Activated T-cell treated with anti-CD3 and anti-CD28 coated beads, Interleukin-2, amount 50 U/mL, for 4 hours (primary cell): Measurements from ENCODE around the gene DPYSL3. TPM values are rescaled to one million over a fixed set of nuclear protein-coding genes. Genes with fewer than 3 reads are reported as not detected.

Source experiments
- ATAC-seq, 2 donors: fragments of 200-7000 bp; cut with Tn5 transposase; one replicate each; pipeline ENCODE4 v1.10.0; 2021
- DNase-seq: peaks from one replicate; pipeline ENCODE4 v3.0.0-alpha.2; 2020
- H3K27me3 Mint-ChIP-seq: one replicate; pipeline ENCODE4 v1.8.0; 2021; ENCODE audit warnings: low read depth, mixed read lengths
- H3K36me3 Mint-ChIP-seq: one replicate; pipeline ENCODE4 v1.8.0; 2022; ENCODE audit warnings: mixed read lengths; ENCODE audit not compliant: insufficient read depth
- H3K4me1 Mint-ChIP-seq: one replicate; pipeline ENCODE4 v1.8.0; 2021; ENCODE audit warnings: low read depth, mixed read lengths
- H3K4me3 Mint-ChIP-seq: one replicate; pipeline ENCODE4 v1.8.0; 2021; ENCODE audit warnings: mild to moderate bottlenecking, moderate library complexity, mixed read lengths
- H3K9me3 Mint-ChIP-seq: one replicate; pipeline ENCODE4 v1.8.0; 2021; ENCODE audit warnings: mixed read lengths
- total RNA-seq, 3 donors: library from RNA; stranded (reverse); gene quantifications; one replicate each; pipeline ENCODE4 v1.2.1, GENCODE V29; 2021

Gene DPYSL3
- total RNA-seq, 3 donors from 2014 or later: 0.21 to 0.40 (median 0.30) TPM

DNA sequence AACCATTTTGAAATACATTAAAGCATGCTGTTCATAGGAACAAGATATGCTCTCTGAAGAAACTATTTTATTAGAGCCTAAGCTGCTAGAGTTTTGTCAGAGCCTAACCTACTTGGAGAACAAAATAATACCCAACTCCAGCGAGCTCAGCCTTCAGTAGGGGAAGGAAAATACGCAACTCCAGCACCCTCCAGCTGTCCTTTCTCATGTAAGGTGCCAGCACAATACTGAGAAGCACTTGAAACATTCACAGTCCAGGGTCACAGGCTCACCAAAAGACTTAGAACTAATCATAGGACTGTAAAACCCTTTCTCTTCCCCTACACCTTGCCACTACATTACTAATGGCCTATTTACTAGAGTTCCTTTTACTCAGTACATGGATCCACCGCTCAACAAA, 18.9 kb downstream of the DPYSL3 start:
- Mint-ChIP-seq H3K4me3 (no peak overlapping the region), H3K36me3 (no peaks in the 10 kb centered on the region), H3K4me1 (no peaks in the 10 kb centered on the region), H3K27me3 (peaks cover 12% of the 10 kb centered on the region), H3K9me3 (no peaks in the 10 kb centered on the region)
- ATAC-seq (no peak), DNase-seq (no peak)

DNA sequence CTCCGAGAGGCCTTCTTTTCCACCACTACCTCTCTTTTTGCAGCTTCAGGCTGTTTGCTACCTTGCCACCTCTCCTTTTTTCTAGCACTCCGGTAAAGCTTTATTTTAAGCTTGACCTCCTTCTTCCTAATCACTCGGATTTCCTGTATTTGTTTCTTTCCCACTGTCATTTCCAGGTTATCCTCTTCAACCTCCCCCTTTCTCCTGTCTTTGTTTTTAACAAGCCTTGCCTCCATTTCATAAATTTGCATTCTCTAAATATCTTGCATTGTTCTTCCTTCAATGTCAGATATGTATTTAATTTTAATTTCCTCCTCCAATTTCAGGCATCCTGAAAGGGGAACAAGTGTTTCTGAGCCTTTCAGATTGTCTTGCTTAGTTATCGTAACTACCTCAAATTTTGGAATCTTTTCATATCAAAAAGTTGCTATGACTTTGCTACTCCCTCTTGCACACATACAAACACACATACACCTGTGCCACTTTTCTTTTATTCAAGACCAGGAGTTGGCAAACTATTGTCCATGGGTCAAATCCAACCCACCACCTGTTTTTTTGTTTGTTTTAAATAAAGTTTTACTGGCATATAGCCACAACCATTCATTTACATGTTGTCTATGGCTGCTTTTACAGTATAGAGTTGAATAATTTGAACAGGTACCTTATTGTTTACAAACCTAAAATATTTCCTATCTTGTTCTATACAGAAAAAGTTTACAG, 22.7 kb downstream of the DPYSL3 start:
- Mint-ChIP-seq H3K27me3 (peaks cover 13% of the 10 kb centered on the region), H3K4me3 (no peak overlapping the region), H3K4me1 (no peaks in the 10 kb centered on the region), H3K9me3 (no peaks in the 10 kb centered on the region), H3K36me3 (no peaks in the 10 kb centered on the region)
- no peak for DNase-seq
- no peak for ATAC-seq

DNA sequence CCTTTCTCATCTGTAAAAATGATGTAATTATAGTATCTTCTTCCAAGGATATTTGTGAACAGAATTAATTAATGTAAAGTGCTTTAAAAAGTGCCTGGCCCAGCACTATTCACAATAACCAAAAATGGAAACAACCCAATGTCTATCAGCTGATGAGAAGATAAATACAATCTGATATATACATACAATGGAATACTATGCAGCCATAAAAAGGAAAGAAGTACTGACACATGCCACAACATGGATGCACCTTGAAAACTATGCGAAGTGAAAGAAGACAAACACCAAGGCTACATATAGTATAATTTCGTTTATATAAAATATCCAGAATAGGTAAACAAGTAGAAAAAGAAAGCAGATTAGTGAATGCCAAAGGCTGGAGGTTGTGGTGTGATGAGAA, 24.1 kb downstream of the DPYSL3 start:
- Mint-ChIP-seq H3K36me3 (no peaks in the 10 kb centered on the region), H3K9me3 (no peaks in the 10 kb centered on the region), H3K4me1 (no peaks in the 10 kb centered on the region), H3K4me3 (no peak overlapping the region), H3K27me3 (peaks cover 13% of the 10 kb centered on the region)
- no peak for ATAC-seq
- no peak for DNase-seq

DNA sequence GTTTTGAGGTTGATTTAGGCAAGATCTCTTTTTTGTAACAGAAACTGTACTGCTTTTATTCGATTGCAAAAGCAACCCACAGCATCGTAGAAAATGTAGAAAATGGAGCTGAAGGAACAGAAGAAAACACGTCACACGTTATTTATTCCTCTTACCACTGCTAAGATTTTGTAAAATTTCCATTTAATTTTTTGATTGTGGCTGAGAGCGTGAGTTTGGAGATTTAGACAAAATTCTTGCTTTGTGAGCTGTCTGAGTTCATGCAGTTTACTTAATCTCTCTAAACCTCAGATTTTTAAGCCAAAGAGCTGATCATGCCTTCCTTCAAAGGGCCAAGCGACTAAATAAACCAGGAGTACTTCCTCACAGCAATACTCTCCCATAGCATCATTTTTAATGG, 24.8 kb downstream of the DPYSL3 start:
- ATAC-seq (no peak), DNase-seq (no peak)
- H3K4me1 Mint-ChIP-seq: no peaks in the 10 kb centered on the region
- H3K4me3 Mint-ChIP-seq: no peak overlapping the region
- no peaks in the 10 kb centered on the region for H3K9me3 Mint-ChIP-seq
- H3K36me3 Mint-ChIP-seq: no peaks in the 10 kb centered on the region
- H3K27me3 Mint-ChIP-seq: peaks cover 12% of the 10 kb centered on the region

DNA sequence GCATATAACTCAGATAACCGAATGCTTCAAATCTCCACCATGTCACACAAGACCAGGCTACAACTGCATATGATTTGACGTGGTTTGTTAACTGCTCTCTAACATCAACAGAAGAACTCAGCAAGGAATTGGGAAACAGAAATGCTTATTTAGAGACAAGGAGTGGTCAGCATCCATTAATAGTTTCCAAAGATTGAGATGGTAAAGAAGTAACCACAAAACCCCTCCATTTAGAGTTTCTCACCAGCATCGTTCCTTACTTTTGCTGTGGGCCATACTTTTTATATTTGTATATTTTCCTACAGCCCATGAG, 25.2 kb downstream of the DPYSL3 start:
- Mint-ChIP-seq H3K36me3 (no peaks in the 10 kb centered on the region), H3K9me3 (no peaks in the 10 kb centered on the region), H3K4me1 (no peaks in the 10 kb centered on the region), H3K4me3 (no peak overlapping the region), H3K27me3 (peaks cover 9% of the 10 kb centered on the region)
- ATAC-seq: no peak
- DNase-seq: no peak

DNA sequence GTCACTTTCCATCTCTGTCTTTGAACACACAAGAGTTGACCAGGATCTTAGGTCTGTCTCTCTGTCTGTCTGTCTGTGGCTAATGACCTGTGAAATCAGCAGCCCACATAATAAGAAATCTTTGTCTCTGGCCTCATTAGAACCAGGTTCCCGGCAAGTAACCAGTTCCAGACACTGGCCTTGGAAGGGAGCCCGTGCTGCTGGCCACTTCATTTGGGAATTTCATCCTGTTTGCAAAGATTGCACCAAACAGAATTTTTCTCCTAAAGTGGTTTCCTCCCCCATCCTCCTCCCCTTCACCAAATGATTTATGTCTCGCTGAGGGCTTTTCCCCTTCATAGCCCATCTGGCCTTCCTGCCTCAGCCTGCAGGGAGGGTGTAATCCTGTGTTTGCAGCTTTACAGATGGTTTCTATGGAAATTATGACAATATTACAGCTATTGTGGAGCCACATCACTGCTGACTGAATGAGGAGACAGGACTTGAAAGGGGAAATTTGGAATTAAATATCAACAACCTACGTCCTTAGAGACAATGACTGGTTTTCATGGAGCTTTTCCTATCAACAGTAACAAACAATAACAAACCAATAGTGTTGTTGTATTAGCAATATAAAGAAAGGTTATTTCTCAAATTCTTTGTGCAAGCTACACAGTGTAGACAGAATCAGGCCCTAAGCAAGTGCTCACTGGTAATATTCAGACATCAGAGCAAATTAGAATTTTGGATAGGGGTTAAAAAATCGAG, 25.7 kb downstream of the DPYSL3 start:
- Mint-ChIP-seq H3K36me3 (no peaks in the 10 kb centered on the region), H3K9me3 (no peaks in the 10 kb centered on the region), H3K27me3 (peaks cover 8% of the 10 kb centered on the region), H3K4me3 (no peak overlapping the region), H3K4me1 (no peaks in the 10 kb centered on the region)
- DNase-seq (no peak), ATAC-seq (no peak)

DNA sequence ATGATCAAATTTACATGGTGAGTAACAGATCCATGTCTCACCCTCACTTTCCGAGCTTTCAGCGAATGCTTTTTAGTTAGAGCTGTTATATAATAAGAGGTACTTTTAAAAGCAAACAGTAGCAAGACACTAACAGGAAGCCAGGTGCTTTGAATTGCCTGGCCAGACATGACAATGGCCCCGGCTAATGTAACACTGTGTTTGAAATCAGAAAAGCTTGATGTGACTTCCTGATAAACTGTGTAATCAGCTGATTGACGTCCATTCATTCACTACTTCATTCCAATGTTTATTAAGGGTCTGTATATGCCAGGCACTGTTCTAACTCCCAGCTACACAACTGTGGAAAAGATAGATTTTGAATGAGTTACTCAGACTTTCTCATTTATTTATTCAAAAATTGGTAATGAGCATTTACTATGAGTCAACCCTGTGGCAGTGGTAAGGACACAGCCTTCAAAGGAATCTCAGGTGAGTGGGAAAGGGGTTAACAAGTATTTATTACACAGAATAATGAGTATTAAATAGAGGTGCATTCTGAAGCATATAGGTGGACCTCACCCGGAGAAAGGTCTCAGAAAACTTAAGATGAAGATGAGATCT, 26.6 kb downstream of the DPYSL3 start:
- Mint-ChIP-seq H3K4me3 (no peak overlapping the region), H3K9me3 (no peaks in the 10 kb centered on the region), H3K27me3 (peaks cover 8% of the 10 kb centered on the region), H3K4me1 (no peaks in the 10 kb centered on the region), H3K36me3 (no peaks in the 10 kb centered on the region)
- ATAC-seq (no peak), DNase-seq (no peak)

DNA sequence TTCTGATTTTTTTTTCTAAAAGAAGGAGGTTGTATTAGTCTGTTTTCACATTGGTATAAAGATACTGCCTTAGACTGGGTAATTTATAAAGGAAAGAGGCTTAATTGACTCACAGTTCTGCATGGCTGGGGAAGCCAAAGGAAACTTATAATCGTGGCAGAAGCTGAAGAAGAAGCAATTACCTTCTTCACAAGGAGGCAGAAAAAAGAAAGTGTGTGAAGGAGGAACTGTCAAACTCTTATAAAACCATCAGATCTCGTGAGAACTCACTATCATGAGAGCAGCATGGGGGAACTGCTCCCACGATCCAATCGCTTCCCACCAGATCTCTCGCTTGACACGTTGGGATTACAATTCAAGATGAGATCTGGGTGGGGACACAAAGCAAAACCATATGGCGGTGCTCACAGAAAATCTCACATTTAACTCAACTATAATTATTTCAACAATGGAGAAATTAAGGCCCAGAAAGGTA, 27.1 kb downstream of the DPYSL3 start:
- no peak overlapping the region for H3K4me3 Mint-ChIP-seq
- no peaks in the 10 kb centered on the region for H3K36me3 Mint-ChIP-seq
- H3K4me1 Mint-ChIP-seq: no peaks in the 10 kb centered on the region
- H3K27me3 Mint-ChIP-seq: peaks cover 8% of the 10 kb centered on the region
- ATAC-seq: no peak
- H3K9me3 Mint-ChIP-seq: no peaks in the 10 kb centered on the region
- no peak for DNase-seq

DNA sequence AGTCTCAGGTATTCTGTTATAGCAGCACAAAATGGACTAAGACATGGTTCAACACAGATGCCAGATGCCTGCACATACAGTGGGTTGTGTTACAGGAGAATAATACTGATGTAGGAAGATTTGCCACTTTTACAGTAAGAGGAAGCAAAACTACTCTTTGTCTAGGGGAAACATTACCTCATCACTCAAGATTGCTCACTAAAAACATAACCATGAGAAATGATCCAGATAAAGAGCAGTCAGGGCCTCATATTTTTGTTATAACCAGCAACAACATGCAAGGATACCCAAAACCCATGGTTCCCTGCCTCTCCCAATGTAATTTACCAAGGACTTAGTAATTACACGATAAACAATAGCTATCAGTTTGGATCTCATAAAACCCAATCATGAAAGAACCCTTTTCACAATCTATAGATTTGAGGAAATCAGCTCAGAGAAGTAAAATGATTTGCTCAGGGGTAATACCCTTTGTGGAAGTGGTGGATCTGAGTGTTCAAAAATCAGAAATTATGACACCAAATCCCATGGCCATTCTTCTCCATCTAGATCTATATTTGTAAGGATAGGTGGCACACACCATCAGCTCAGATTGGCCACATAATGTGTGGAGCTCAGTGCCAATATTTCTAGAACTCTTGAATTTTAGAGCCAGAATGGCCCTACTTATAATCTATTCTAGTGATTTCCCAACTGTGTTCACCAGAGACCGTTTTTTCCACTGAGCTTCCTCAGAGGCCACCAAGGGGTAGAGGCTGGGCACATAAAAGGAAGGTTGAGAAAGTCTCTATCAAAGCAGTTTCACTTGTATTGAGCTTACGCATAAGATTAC, 27.8 kb downstream of the DPYSL3 start:
- Mint-ChIP-seq H3K4me3 (no peak overlapping the region), H3K4me1 (no peaks in the 10 kb centered on the region), H3K27me3 (peaks cover 9% of the 10 kb centered on the region), H3K9me3 (peaks cover 2% of the 10 kb centered on the region), H3K36me3 (no peaks in the 10 kb centered on the region)
- ATAC-seq: no peak
- no peak for DNase-seq

DNA sequence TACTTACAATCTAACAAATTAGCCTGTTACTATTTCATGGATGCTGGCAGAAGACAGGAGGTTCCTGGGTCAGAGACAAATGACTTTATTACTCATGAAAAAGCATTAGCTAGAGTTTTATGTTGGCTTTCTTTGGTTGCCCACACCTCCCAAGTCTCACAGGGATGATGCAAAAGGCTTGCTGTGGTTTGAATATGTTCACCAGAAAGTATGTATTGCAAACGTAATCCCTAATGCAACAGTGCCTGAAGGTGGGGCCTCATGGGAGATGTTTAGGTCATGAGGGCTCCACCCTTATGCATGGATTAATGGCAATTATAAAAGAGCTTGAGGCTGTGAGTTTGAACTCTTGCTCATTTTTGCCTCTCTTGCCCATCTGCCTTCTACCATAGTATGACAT, 28.5 kb downstream of the DPYSL3 start:
- Mint-ChIP-seq H3K36me3 (no peaks in the 10 kb centered on the region), H3K9me3 (peaks cover 4% of the 10 kb centered on the region), H3K4me1 (no peaks in the 10 kb centered on the region), H3K27me3 (peaks cover 8% of the 10 kb centered on the region), H3K4me3 (no peak overlapping the region)
- no peak for DNase-seq
- ATAC-seq: no peak

DNA sequence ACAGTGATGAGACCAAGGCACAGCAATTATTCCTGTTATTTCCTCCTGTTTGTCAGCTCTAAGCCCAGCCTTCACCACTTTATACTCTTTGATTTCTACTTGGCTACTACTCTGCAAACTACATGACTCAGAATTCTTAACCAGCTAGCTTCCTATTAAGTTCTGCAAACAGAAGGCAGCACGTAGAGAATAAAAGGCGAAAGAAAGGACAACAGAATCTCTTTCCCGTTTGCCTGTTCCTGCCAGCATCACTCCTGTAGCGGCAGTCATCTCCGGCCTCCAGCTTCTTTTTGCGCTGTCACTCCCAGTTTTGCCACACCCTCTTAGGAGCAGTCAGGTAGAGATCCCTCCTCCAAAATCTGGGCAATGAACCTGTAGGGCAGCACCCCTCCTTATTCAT, 29.9 kb downstream of the DPYSL3 start:
- DNase-seq (no peak), ATAC-seq (no peak)
- Mint-ChIP-seq H3K4me1 (no peaks in the 10 kb centered on the region), H3K9me3 (peaks cover 4% of the 10 kb centered on the region), H3K4me3 (no peak overlapping the region), H3K27me3 (peaks cover 9% of the 10 kb centered on the region), H3K36me3 (no peaks in the 10 kb centered on the region)

DNA sequence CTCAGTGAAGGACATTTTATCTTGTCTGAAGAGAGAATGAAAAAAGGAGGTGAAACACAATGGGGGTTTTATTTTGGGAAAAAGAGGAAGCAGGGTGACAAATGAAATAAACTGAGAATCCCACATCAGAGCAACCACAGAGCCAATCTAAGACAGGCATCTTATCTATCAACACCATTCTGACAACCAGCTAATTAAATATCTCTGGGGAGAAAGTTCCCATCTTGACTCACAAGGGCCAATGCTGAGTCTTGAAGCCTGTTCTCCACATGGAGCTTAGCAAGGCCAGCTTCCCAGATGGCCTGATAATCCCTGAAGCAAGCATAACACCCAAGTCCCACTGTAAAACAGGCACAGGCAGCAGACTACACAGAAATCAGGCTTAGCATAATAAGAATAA, 30.4 kb downstream of the DPYSL3 start:
- no peaks in the 10 kb centered on the region for H3K36me3 Mint-ChIP-seq
- peaks cover 9% of the 10 kb centered on the region for H3K27me3 Mint-ChIP-seq
- H3K4me1 Mint-ChIP-seq: no peaks in the 10 kb centered on the region

DNA sequence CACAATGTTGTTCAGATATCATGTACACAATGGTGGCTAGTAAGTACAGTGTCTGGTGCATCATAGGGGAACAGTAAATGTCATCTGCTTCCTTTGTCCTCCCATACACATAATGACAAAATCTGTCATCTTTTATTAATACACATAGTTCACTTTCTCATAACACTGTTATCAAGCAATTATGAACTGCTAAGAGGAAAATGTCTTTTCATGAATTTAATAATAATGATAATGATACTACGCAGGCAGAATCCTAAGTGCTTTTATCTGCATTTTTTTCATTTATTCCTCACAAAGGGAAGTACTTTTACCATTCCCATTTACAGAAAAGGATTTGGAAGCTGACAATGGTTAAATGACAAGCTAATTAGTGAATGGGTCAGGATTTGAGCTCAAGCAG, 35.7 kb downstream of the DPYSL3 start:
- no peak overlapping the region for H3K4me3 Mint-ChIP-seq
- H3K9me3 Mint-ChIP-seq: peaks cover 4% of the 10 kb centered on the region
- peaks cover 11% of the 10 kb centered on the region for H3K27me3 Mint-ChIP-seq
- ATAC-seq: no peak
- DNase-seq: no peak
- no peaks in the 10 kb centered on the region for H3K4me1 Mint-ChIP-seq
- no peaks in the 10 kb centered on the region for H3K36me3 Mint-ChIP-seq

More for the DNA sequence above, 30.4 kb downstream of the DPYSL3 start:
- DNase-seq (no peak), ATAC-seq (no peak)
- H3K9me3 Mint-ChIP-seq: peaks cover 4% of the 10 kb centered on the region
- no peak overlapping the region for H3K4me3 Mint-ChIP-seq

DNA sequence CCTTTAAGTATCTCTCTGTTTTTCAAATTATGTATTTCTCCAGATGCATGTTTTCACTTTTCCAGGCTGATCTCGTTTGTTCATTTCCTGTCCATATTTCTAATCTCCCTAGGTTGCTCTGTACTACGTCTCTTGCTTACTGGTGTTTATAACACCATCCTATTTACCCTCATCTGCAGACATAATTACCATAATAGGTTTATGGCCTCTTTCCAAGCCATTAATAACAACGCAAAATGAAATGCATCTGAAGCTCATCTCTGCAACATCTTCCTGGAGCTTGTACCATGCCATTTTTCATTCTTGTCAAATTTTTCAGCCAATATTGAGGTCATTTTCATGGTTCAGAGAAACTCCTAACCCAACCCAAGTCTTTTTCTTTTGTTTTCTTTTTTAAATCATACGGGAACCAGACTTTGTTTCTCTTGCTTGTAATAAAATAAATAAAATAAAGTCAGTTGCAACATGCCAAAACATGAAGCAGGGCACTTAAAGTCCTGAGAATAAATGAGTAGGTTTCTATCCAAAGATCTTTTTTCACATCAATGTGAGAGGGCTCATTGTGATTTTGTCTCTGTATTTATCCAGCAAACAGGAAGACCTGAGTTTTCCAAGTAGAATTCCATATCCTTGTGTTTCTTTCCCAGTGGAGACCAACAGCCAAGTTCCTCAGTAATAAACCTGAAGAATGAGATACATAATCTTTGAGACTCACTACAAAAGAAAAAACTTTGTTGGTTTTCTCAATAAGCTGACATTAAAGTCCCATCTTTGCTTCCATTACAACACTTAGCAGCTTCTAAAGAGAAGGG, 37.0 kb downstream of the DPYSL3 start:
- no peaks in the 10 kb centered on the region for H3K36me3 Mint-ChIP-seq
- H3K9me3 Mint-ChIP-seq: peaks cover 4% of the 10 kb centered on the region
- H3K4me1 Mint-ChIP-seq: no peaks in the 10 kb centered on the region
- ATAC-seq: no peak
- no peak overlapping the region for H3K4me3 Mint-ChIP-seq
- H3K27me3 Mint-ChIP-seq: peaks cover 11% of the 10 kb centered on the region
- DNase-seq: no peak
